ENCODE data around the gene KRTAP10-11. TPM values are rescaled to one million over a fixed set of nuclear protein-coding genes. Genes with fewer than 3 reads are reported as not detected.
"Not testable (repeated sequence)": the region's sequence is repeated elsewhere in the genome, so short reads cannot be mapped to it uniquely, and the experiment has no call there.

Gene KRTAP10-11
- total and polyA plus RNA-seq, 2 donors = not detected

DNA sequence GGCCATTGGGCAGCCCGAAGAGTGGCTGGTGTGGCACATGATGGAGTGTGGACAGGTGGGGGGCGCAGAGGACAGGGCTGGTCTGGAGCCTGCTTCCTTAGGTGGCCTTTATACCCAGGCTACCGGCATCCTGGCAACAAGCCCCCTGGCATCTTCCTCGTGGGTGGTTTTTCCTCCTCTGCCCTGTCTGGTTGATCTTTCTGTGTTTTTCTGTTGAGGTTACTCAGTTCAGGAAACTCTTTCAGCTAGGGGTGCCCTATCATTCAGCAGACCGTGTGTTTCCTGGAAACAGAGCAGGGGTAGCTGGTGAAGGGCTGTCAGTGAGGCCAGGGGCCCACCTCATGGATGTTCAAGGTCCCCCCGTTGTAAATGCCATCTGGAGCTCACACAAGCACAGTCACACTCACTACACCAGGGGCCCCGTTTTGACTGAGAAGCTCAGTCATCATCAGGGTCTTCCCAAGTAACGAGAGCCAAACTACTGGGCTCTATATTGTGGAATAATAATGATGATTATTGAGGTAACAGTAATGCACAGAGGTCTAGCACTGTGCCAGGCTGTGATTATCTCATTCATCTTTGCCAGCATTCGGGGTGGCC is 8.5 kb downstream of the KRTAP10-11 start, which contains the start of gene KRTAP12-4:
TSS of gene KRTAP12-4 (minus strand) at position 84 of the 600 bp plus-strand sequence. CDS start at position 39, 45 bp downstream.
- 70% methylated on average over 9 of the region's 9 CpGs for WGBS
- Histone ChIP-seq H3K4me3 (ENCODE audit: low read depth, low read length) (no peak within 1 kb of the TSS), H3K4me1 (ENCODE audit: insufficient read depth) (no peaks in the 10 kb centered on the region), H3K36me3 (ENCODE audit: insufficient read depth) (no peaks in the 10 kb centered on the region), H3K27ac (ENCODE audit: low read depth) (no peak within 1 kb of the TSS)
- no peak for DNase-seq (ENCODE audit: extremely low spot score)

GRCh38 chr21:44656868-44657267 is 10.7 kb downstream of the KRTAP10-11 start:
- 58% methylated on average over 1 of the region's 1 CpG for WGBS
- Histone ChIP-seq H3K4me3 (ENCODE audit: low read depth, low read length) (no peak overlapping the region), H3K27ac (ENCODE audit: low read depth) (no peak overlapping the region), H3K36me3 (ENCODE audit: insufficient read depth) (no peaks in the 10 kb centered on the region), H3K4me1 (ENCODE audit: insufficient read depth) (no peaks in the 10 kb centered on the region)
- DNase-seq (ENCODE audit: extremely low spot score) = no peak

GRCh38 chr21:44657635-44658540 is 11.7 kb downstream of the KRTAP10-11 start, which contains the start of gene KRTAP12-3:
KRTAP12-3 (plus strand) TSS chr21:44657932; CDS start chr21:44657980, 48 bp downstream.
- no peaks in the 10 kb centered on the region for H3K4me1 ChIP-seq (ENCODE audit: insufficient read depth)
- DNase-seq (ENCODE audit: extremely low spot score) = no peak
- no peaks in the 10 kb centered on the region for H3K36me3 ChIP-seq (ENCODE audit: insufficient read depth)
- H3K4me3 ChIP-seq (ENCODE audit: low read depth, low read length) = no peak within 1 kb of the TSS
- H3K27ac ChIP-seq (ENCODE audit: low read depth) = peak within 1 kb of the TSS; percentile 0
- whole genome bisulfite sequencing = 75% methylated on average over 26 of the region's 26 CpGs

GRCh38 chr21:44658541-44658910 is 12.3 kb downstream of the KRTAP10-11 start:
- WGBS = 80% methylated on average over 5 of the region's 5 CpGs
- no peak overlapping the region for H3K27ac ChIP-seq (ENCODE audit: low read depth)
- DNase-seq (ENCODE audit: extremely low spot score) = no peak

GRCh38 chr21:44658913-44659595 is 12.8 kb downstream of the KRTAP10-11 start:
- no peaks in the 10 kb centered on the region for H3K4me1 ChIP-seq (ENCODE audit: insufficient read depth)
- no peak overlapping the region for H3K27ac ChIP-seq (ENCODE audit: low read depth)
- 57% methylated on average over 11 of the region's 11 CpGs for WGBS
- DNase-seq (ENCODE audit: extremely low spot score) = no peak
- H3K4me3 ChIP-seq (ENCODE audit: low read depth, low read length) = no peak overlapping the region
- H3K36me3 ChIP-seq (ENCODE audit: insufficient read depth) = no peaks in the 10 kb centered on the region

More at GRCh38 chr21:44658541-44658910, 12.3 kb downstream of the KRTAP10-11 start:
- Histone ChIP-seq H3K36me3 (ENCODE audit: insufficient read depth) (no peaks in the 10 kb centered on the region), H3K4me1 (ENCODE audit: insufficient read depth) (no peaks in the 10 kb centered on the region), H3K4me3 (ENCODE audit: low read depth, low read length) (no peak overlapping the region)

DNA sequence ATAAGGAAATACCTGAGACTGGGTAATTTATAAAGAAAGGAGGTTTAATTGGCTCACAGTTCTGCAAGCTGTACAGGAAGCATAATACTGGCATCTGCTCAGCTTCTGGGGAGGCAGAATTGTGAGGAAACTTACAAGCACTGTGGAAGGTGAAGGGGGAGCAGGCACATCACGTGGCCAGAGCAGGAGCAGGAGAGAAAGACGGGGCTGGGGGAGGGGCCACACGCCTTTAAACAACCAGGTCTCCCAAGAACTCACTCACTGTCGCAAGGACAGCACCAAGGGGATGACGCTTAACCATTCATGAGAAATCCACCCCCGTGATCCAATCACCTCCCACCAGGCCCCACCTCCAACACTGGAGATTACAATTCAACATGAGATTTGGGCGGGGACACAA is 15.4 kb downstream of the KRTAP10-11 start:
- H3K4me1 ChIP-seq (ENCODE audit: insufficient read depth); H3K36me3 ChIP-seq (ENCODE audit: insufficient read depth); H3K27ac ChIP-seq (ENCODE audit: low read depth); DNase-seq (ENCODE audit: extremely low spot score); H3K4me3 ChIP-seq (ENCODE audit: low read depth, low read length): not testable (repeated sequence)
- 44% methylated on average over 7 of the region's 7 CpGs for WGBS

GRCh38 chr21:44664691-44665090 is 18.5 kb downstream of the KRTAP10-11 start:
- no peak for DNase-seq (ENCODE audit: extremely low spot score)
- WGBS = 83% methylated on average over 5 of the region's 5 CpGs
- no peak overlapping the region for H3K27ac ChIP-seq (ENCODE audit: low read depth)
- H3K36me3 ChIP-seq (ENCODE audit: insufficient read depth) = no peaks in the 10 kb centered on the region
- no peak overlapping the region for H3K4me3 ChIP-seq (ENCODE audit: low read depth, low read length)
- H3K4me1 ChIP-seq (ENCODE audit: insufficient read depth) = no peaks in the 10 kb centered on the region

DNA sequence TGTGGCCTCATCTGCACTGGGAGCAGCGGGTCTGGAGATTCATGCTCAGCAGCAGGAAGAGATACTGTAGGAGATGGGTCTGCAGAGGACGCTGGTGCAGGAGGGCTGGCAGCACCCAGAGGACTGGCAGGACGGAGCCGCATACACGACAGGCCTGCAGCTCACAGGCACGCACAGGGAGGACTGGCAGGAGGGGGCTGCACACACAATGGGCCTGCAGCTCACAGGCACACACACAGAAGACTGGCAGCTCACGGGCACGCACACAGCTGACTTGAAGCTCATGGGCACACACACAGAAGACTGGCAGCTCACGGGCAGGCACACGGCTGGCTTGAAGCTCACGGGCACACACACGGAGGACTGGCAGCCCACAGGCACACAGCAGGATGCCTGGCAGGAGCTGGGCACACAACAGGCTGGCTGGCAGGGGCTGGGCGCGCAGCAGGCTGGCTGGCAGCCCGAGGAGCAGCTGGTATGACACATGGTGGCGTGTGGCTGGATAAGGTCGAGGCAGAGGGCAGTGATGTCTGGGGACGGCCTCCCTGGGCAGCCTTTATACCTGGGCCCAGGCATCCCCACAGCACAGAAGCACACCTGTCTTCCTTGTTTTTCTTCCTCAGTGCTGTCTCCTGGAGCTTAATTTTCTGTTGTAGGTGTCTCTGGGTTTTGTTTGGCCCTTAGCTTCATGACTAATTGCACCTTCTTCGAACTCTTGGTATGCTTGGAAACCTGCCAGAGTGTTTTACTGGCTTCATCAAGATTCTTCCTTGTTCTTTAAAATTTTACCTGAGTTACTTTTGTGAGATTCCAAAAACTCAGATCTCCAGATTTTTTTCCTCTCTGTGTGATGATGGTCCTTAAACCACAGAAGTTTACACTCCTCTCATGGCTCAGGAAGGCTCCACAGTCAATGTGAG is 20.4 kb downstream of the KRTAP10-11 start, which contains the start of gene KRTAP12-2:
TSS of gene KRTAP12-2 (minus strand) at position 527 of the 920 bp plus-strand sequence. CDS start at position 486, 41 bp downstream.
- no peak within 1 kb of the TSS for H3K4me3 ChIP-seq (ENCODE audit: low read depth, low read length)
- DNase-seq (ENCODE audit: extremely low spot score) = no peak
- H3K27ac ChIP-seq (ENCODE audit: low read depth) = no peak within 1 kb of the TSS
- no peaks in the 10 kb centered on the region for H3K4me1 ChIP-seq (ENCODE audit: insufficient read depth)
- WGBS = 73% methylated on average over 19 of the region's 19 CpGs
- no peaks in the 10 kb centered on the region for H3K36me3 ChIP-seq (ENCODE audit: insufficient read depth)

- Histone ChIP-seq H3K4me1 (ENCODE audit: insufficient read depth) (no peaks in the 10 kb centered on the region), H3K36me3 (ENCODE audit: insufficient read depth) (no peaks in the 10 kb centered on the region), H3K27ac (ENCODE audit: low read depth) (no peak overlapping the region), H3K4me3 (ENCODE audit: low read depth, low read length) (no peak overlapping the region)
- 76% methylated on average over 1 of the region's 1 CpG for WGBS
- DNase-seq (ENCODE audit: extremely low spot score) = no peak
These were observed 21.4 kb downstream of the KRTAP10-11 start for GRCh38 chr21:44667612-44668011.

DNA sequence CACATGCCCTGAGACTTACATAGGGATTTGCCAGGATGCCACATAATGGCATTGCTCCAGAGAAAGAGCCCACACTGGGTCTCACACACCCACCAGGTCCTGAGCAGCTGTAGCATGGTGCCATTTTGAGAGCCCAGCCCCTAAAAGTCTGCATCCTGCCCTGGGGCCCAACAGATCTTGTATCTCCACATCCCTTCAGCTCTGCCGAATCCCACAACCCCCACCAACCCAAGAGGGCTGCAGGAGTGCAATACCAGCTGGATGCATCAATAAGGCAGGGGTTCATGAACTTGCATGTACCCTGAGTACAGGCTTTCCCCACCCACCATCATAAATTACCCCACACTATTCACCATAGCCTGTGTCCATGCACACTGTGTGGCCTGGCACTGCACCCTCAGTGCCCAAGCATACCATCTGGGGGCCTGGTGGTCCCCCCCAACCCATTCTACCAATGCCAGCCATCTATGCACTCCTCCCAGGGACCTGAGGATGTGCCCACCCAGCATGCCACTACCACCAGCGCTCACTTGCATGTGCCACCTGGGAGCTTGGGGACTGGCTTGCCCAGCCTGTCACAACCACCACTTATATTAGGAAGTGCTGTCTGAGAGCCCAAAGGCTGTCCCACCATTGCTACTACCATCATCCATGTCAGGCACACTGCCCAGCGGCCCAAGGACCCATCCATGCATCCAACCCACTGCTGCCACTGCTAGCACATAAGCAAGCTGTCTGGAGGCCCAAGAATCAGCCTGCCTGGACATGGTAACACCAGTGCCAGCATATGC is 24.6 kb downstream of the KRTAP10-11 start:
- no peak for DNase-seq (ENCODE audit: extremely low spot score)
- no peak overlapping the region for H3K27ac ChIP-seq (ENCODE audit: low read depth)
- H3K4me3 ChIP-seq (ENCODE audit: low read depth, low read length) = no peak overlapping the region
- WGBS = 72% methylated on average over 3 of the region's 3 CpGs
- H3K36me3 ChIP-seq (ENCODE audit: insufficient read depth) = no peaks in the 10 kb centered on the region
- no peaks in the 10 kb centered on the region for H3K4me1 ChIP-seq (ENCODE audit: insufficient read depth)

- H3K4me3 ChIP-seq (ENCODE audit: low read depth, low read length) = no peak overlapping the region
- 100% methylated on average over 1 of the region's 1 CpG for WGBS
- DNase-seq (ENCODE audit: extremely low spot score) = no peak
- H3K36me3 ChIP-seq (ENCODE audit: insufficient read depth) = no peaks in the 10 kb centered on the region
- H3K4me1 ChIP-seq (ENCODE audit: insufficient read depth) = no peaks in the 10 kb centered on the region
- no peak overlapping the region for H3K27ac ChIP-seq (ENCODE audit: low read depth)
These were observed 25.7 kb downstream of the KRTAP10-11 start for GRCh38 chr21:44671911-44672310.

DNA sequence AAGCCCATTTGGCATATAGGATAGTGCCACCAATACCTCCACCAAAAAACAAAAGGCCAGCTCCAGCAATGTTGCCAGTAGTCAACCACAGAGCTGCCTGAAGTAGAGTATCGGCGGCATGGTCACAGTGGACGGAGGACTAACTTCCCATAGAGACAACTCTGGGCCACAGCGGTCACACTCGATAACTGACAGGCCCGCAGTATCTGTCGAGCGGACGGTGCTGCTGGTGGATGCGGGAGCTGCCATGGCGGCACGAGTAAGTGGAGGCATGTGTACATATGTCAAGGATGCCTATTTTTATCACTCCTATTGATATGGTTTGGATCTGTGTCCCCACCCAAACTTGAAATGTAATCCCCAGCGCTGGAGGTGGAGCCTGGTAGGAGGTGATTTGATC is 31.7 kb downstream of the KRTAP10-11 start:
- H3K4me3 ChIP-seq (ENCODE audit: low read depth, low read length) = no peak overlapping the region
- WGBS = 95% methylated on average over 13 of the region's 13 CpGs
- no peak for DNase-seq (ENCODE audit: extremely low spot score)
- no peaks in the 10 kb centered on the region for H3K36me3 ChIP-seq (ENCODE audit: insufficient read depth)
- H3K4me1 ChIP-seq (ENCODE audit: insufficient read depth) = no peaks in the 10 kb centered on the region
- H3K27ac ChIP-seq (ENCODE audit: low read depth) = no peak overlapping the region

Data from urinary bladder (tissue), 4 donors.